ENCODE measurements around the gene C2CD2.

DNA sequence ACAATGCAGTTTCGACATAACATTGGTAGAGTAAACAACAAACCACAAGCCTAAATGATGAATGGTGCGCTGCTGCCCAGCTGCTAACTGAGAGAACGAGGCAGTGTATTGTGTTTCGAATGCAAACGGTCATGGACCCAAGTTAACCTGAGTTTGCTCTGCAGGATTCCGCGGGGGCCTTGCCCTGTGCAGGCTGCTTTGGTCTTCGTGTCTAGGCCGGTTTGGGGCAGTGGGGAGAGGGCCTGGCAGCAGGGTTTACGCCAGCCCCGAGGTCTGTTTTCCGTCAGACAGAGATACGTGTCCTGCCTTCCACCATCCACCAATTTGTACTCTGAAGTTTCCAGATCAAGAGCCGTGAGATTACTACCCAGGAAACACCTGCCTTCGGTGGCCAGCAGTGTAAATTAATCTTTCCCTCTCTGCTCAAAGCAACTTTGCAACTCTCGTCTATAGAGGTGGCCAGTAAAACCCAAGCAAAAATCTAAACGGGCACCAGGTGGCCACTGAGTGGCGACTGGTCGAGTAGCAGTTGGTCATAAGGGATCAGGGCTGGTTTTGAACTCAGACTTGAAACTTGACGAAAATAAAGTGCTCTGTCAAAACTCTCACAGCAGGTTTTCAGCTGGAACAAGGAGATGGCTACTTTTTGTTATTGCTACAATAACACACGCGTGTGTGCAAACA lies 68.3 kb downstream of the C2CD2 start:
- TF ChIP-seq POLR2A (IDR thresholded peaks at IDR 0.05): no peak
- TF ChIP-seq, protein P1, sequence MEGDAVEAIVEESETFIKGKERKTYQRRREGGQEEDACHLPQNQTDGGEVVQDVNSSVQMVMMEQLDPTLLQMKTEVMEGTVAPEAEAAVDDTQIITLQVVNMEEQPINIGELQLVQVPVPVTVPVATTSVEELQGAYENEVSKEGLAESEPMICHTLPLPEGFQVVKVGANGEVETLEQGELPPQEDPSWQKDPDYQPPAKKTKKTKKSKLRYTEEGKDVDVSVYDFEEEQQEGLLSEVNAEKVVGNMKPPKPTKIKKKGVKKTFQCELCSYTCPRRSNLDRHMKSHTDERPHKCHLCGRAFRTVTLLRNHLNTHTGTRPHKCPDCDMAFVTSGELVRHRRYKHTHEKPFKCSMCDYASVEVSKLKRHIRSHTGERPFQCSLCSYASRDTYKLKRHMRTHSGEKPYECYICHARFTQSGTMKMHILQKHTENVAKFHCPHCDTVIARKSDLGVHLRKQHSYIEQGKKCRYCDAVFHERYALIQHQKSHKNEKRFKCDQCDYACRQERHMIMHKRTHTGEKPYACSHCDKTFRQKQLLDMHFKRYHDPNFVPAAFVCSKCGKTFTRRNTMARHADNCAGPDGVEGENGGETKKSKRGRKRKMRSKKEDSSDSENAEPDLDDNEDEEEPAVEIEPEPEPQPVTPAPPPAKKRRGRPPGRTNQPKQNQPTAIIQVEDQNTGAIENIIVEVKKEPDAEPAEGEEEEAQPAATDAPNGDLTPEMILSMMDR (IDR thresholded peaks at IDR 0.05 in 4 of 5, conservative IDR thresholded peaks at IDR 0.05 in 1 of 5): no peak

Measured in gastrocnemius medialis (tissue), 4 donors.